ENCODE data around the gene XYLT1.

Gene XYLT1

DNA sequence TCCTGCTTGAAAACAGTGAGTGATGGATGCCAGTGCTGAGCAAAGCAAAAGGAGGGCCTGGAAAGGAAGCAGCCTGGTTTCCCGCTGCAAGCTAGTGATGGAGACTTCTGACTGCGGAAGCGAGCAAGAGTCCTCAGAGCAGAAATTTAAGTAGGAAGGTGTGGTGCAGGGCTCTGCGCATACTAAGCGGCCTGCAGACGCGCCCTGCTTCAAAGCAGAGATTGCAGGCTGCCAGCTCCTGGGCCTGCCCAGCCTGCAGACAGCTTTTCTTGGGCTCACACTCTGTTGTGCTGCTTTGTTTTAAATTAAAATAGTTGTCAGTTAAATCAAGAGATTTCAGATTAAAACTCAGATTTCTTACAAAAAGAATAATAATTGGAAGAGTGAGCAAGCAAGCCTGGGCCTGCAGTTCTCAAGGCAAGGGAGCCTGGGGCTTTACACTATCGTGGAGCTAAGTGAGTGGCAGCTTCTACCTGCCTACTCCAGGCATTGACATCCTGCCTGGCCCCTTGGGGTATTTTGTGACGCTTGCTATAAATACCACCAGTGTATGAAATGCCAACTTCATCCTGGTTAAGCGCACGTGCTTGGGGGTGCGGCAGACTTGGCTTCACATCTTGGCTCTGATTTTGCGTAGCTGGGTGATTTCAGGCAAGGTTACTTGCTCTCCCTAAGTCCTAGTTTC lies 237.3 kb downstream of the XYLT1 start:
- no peak for DNase-seq (ENCODE audit: low read depth)
- TF ChIP-seq, protein P1, sequence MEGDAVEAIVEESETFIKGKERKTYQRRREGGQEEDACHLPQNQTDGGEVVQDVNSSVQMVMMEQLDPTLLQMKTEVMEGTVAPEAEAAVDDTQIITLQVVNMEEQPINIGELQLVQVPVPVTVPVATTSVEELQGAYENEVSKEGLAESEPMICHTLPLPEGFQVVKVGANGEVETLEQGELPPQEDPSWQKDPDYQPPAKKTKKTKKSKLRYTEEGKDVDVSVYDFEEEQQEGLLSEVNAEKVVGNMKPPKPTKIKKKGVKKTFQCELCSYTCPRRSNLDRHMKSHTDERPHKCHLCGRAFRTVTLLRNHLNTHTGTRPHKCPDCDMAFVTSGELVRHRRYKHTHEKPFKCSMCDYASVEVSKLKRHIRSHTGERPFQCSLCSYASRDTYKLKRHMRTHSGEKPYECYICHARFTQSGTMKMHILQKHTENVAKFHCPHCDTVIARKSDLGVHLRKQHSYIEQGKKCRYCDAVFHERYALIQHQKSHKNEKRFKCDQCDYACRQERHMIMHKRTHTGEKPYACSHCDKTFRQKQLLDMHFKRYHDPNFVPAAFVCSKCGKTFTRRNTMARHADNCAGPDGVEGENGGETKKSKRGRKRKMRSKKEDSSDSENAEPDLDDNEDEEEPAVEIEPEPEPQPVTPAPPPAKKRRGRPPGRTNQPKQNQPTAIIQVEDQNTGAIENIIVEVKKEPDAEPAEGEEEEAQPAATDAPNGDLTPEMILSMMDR (IDR thresholded peaks at IDR 0.05; ENCODE audit: low read depth, low read length, missing control alignments), result no peak
- no peak overlapping the region for H3K4me3 ChIP-seq (ENCODE audit: low read depth, low read length)

DNA sequence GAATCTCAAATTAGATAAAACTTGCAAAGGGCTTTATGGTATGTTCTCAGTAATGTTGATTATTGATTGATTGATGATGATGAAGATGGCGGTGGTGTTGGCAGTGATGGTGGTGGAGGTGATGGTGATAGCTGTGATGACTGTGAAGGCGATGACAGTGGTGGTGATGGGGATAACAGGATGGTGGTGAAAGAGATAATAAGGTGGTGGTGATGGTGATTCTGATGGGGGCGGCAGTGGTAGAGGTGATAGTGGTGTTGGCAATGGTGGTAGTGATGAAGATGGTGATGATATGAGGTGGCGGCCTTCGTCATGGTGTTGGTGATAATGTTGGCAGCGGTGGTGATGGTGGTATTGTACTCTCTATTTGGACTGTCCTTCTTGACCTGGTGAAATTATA lies 238.3 kb downstream of the XYLT1 start:
- DNase-seq (ENCODE audit: low read depth), result no peak
- no peak overlapping the region for H3K4me3 ChIP-seq (ENCODE audit: low read depth, low read length)
- TF ChIP-seq, protein P1 (IDR thresholded peaks at IDR 0.05; ENCODE audit: low read depth, low read length, missing control alignments), result no peak

DNA sequence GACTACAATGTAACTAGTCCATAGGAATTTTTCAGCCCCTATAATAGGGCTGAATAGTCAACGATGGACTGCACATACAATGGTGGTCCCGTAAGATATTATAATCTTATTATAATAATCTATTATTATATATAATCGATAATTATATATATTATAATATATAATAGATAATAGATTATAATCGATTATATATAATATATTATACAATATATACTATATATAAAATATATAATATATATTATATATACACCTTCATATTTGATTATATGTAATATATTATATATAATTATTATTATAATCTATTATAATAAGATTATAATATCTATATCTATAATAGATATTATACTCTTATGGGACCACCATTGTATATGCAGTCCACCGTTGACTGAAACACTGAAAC lies 238.8 kb downstream of the XYLT1 start:
- no peak overlapping the region for H3K4me3 ChIP-seq (ENCODE audit: low read depth, low read length)
- TF ChIP-seq, protein P1 (IDR thresholded peaks at IDR 0.05; ENCODE audit: low read depth, low read length, missing control alignments), result no peak
- DNase-seq (ENCODE audit: low read depth), result no peak

DNA sequence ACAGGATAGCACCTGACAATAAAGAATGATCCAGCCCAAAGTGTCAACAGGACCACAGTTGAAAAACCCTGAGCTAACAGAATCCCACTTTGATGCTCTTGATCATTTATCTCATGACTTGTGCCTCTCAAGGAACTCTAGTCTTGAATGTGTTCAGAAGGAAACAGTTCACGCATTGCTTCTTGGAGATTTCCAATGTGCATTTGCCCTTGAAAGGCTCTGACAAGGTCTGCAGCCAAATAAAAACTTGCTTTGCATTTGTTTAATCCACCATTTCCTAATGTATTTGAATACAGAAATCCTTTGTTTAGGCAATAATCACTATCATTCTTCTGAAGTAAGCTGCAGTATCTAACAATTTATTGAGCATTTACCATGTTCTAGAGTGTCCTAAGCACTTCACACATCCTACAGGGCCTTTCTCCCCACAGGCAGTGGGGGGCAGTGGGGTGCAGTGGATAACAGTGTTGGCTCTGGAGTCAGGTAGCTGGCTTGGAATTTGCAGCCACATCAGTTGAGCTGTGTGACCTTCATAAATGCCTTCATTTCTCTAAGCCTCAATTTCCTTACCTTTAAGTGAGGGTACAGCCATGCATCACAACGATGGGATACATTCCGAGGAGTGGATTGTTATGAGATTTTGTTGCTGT lies 239.7 kb downstream of the XYLT1 start:
- TF ChIP-seq, protein P1 (IDR thresholded peaks at IDR 0.05; ENCODE audit: low read depth, low read length, missing control alignments), result peak; percentile 17
- H3K4me3 ChIP-seq (ENCODE audit: low read depth, low read length), result no peak overlapping the region
- DNase-seq (ENCODE audit: low read depth), result no peak

DNA sequence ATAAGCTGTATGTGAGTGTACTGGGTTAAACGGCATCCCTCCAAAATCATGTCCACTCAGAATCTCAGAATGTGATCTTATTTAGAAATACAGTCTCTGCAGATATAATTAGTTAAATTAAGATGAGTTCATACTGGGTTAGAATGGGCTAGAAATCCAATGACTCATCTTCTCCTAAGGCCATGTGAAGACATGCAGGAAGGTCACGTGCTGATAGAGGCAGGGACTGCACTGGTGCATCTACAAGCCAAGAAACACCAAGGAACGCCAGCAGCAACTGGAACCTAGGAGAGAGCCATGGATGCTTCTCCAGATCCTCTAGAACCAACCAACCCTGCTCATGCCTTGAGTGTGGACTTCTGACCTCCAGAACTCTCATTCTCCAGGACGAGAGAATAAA lies 241.0 kb downstream of the XYLT1 start:
- TF ChIP-seq, protein P1 (IDR thresholded peaks at IDR 0.05; ENCODE audit: low read depth, low read length, missing control alignments), result no peak
- no peak for DNase-seq (ENCODE audit: low read depth)
- H3K4me3 ChIP-seq (ENCODE audit: low read depth, low read length), result no peak overlapping the region

DNA sequence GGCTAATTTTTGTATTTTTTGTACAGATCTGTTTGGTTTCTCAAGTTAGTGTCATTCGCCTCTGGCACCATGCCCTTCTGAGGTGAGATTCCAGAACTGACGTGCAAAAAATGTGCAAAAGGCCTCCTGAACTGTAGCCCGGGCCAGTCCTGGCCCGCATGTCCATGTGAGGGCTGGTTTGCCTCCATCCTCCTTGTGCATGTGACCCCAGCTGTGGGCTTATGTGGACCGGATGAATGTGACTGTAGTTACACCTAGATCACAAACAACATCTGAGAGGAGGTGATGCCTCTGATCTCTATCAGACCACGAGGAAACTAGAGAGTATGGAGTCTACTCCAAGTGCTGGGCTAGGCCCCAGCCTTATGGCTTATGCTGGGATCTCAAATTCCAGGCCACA lies 241.6 kb downstream of the XYLT1 start:
- TF ChIP-seq, protein P1 (IDR thresholded peaks at IDR 0.05; ENCODE audit: low read depth, low read length, missing control alignments), result no peak
- no peak for DNase-seq (ENCODE audit: low read depth)
- no peak overlapping the region for H3K4me3 ChIP-seq (ENCODE audit: low read depth, low read length)

DNA sequence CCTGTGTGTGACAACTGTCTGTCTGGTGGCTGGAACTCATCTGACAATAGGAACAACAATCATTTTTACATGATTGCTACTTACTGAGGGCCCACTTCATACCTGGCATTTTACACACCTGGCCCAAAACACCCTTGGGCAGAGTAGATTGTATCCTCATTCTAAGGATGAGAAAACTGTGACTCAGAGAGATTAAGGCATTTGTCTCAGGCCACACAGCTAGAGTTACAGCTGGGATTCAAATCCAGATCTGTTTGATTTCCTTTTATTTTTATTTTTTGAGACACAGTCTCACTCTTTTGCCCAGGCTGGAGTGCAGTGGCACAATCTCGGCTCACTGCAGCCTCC lies 242.1 kb downstream of the XYLT1 start:
- no peak overlapping the region for H3K4me3 ChIP-seq (ENCODE audit: low read depth, low read length)
- no peak for DNase-seq (ENCODE audit: low read depth)
- TF ChIP-seq, protein P1 (IDR thresholded peaks at IDR 0.05; ENCODE audit: low read depth, low read length, missing control alignments), result no peak
